H9 (cell line): ENCODE data around the gene HECTD1. TPM values are rescaled to one million over a fixed set of nuclear protein-coding genes. Genes with fewer than 3 reads are reported as not detected.
"Not testable (repeated sequence)": the region's sequence is repeated elsewhere in the genome, so short reads cannot be mapped to it uniquely, and the experiment has no call there.

Experiments
- DNase-seq: peaks from one replicate; pipeline ENCODE4 v3.0.0-alpha.2; 2017
- H2AFZ ChIP-seq: one replicate; pipeline ENCODE4 v1.6.1; 2013; ENCODE audit warnings: mild to moderate bottlenecking, low read length, control low read depth, moderate library complexity
- H2AK5ac ChIP-seq: 2 replicates; pipeline ENCODE4 v1.6.1; 2013; ENCODE audit warnings: low read length, control low read depth, mixed read lengths; ENCODE audit not compliant: insufficient read length
- H2BK120ac ChIP-seq: one replicate; pipeline ENCODE4 v1.6.1; 2013; ENCODE audit warnings: low read depth, mild to moderate bottlenecking, low read length, control low read depth, inconsistent platforms; ENCODE audit not compliant: poor library complexity, severe bottlenecking
- H2BK12ac ChIP-seq: 2 replicates; pipeline ENCODE4 v1.6.1; 2013; ENCODE audit warnings: low read length, control low read depth, mixed read lengths, low read depth; ENCODE audit not compliant: insufficient read length
- H2BK15ac ChIP-seq: 2 replicates; pipeline ENCODE4 v1.6.1; 2013; ENCODE audit warnings: low read depth, low read length, control low read depth
- H2BK20ac ChIP-seq: one replicate; pipeline ENCODE4 v1.6.1; 2013; ENCODE audit warnings: low read depth, mild to moderate bottlenecking, low read length, control low read depth, inconsistent platforms; ENCODE audit not compliant: poor library complexity, severe bottlenecking
- H2BK5ac ChIP-seq: 2 replicates; pipeline ENCODE4 v1.6.1; 2013; ENCODE audit warnings: low read length, control low read depth, mixed read lengths; ENCODE audit not compliant: insufficient read length
- H3K14ac ChIP-seq: 2 replicates; pipeline ENCODE4 v1.6.1; 2013; ENCODE audit warnings: low read length, control low read depth; ENCODE audit not compliant: insufficient read depth
- H3K18ac ChIP-seq: 2 replicates; pipeline ENCODE4 v1.6.1; 2013; ENCODE audit warnings: low read depth, mild to moderate bottlenecking, mixed read lengths, low read length, control low read depth; ENCODE audit not compliant: insufficient read length
- H3K23ac ChIP-seq: 2 replicates; pipeline ENCODE4 v1.6.1; 2013; ENCODE audit warnings: low read length, control low read depth, mixed read lengths, low read depth; ENCODE audit not compliant: insufficient read length
- H3K23me2 ChIP-seq: 2 replicates; pipeline ENCODE4 v1.6.1; 2013; ENCODE audit warnings: low read depth, mild to moderate bottlenecking, mixed read lengths, low read length, control low read depth; ENCODE audit not compliant: insufficient read length, poor library complexity, severe bottlenecking
- H3K27ac ChIP-seq: 2 replicates; pipeline ENCODE4 v1.5.1; 2013; ENCODE audit warnings: low read length, control low read depth, mixed read lengths, low read depth; ENCODE audit not compliant: insufficient read length
- H3K27me3 ChIP-seq: 2 replicates; pipeline ENCODE4 v1.6.1; 2013; ENCODE audit warnings: low read length, control low read depth, inconsistent platforms; ENCODE audit not compliant: insufficient read depth
- H3K4ac ChIP-seq: 2 replicates; pipeline ENCODE4 v1.6.1; 2013; ENCODE audit warnings: low read depth, mild to moderate bottlenecking, control low read depth, inconsistent platforms, low read length, moderate library complexity
- H3K4me1 ChIP-seq: 2 replicates; pipeline ENCODE4 v1.6.1; 2013; ENCODE audit warnings: low read length, control low read depth, inconsistent platforms; ENCODE audit not compliant: insufficient read depth
- H3K4me2 ChIP-seq: 2 replicates; pipeline ENCODE4 v1.6.1; 2013; ENCODE audit warnings: low read length, control low read depth, mixed read lengths; ENCODE audit not compliant: insufficient read length, insufficient read depth
- H3K56ac ChIP-seq: 2 replicates; pipeline ENCODE4 v1.6.1; 2013; ENCODE audit warnings: low read depth, mild to moderate bottlenecking, mixed read lengths, low read length, control low read depth; ENCODE audit not compliant: insufficient read length
- H3K79me1 ChIP-seq: 2 replicates; pipeline ENCODE4 v1.6.1; 2013; ENCODE audit warnings: low read depth, mild to moderate bottlenecking, moderate library complexity, low read length, control low read depth, inconsistent platforms; ENCODE audit not compliant: insufficient read depth, poor library complexity, severe bottlenecking
- H3K79me2 ChIP-seq: 2 replicates; pipeline ENCODE4 v1.6.1; 2013; ENCODE audit warnings: low read length, control low read depth, inconsistent platforms; ENCODE audit not compliant: insufficient read depth
- H3K9ac ChIP-seq: 2 replicates; pipeline ENCODE4 v1.6.1; 2013; ENCODE audit warnings: low read length, control low read depth, mixed read lengths; ENCODE audit not compliant: insufficient read length; ENCODE audit errors: extremely low read depth
- H3K9me3 ChIP-seq: one replicate; pipeline ENCODE4 v1.6.1; 2013; ENCODE audit warnings: low read depth, low read length, inconsistent platforms; ENCODE audit not compliant: control insufficient read depth
- H3T11ph ChIP-seq: one replicate; pipeline ENCODE4 v1.6.1; 2013; ENCODE audit warnings: mild to moderate bottlenecking, low read length, control low read depth, inconsistent platforms
- H4K20me1 ChIP-seq: one replicate; pipeline ENCODE4 v1.6.1; 2013; ENCODE audit not compliant: control insufficient read depth, insufficient read length, insufficient read depth
- H4K5ac ChIP-seq: 2 replicates; pipeline ENCODE4 v1.6.1; 2013; ENCODE audit warnings: low read depth, mild to moderate bottlenecking, mixed read lengths, low read length, control low read depth; ENCODE audit not compliant: insufficient read length
- H4K8ac ChIP-seq: replicated peaks from 2 replicates; pipeline ENCODE4 v1.6.1; 2013; ENCODE audit warnings: low read length, control low read depth, mixed read lengths, low read depth; ENCODE audit not compliant: insufficient read length
- H4K91ac ChIP-seq: 2 replicates; pipeline ENCODE4 v1.6.1; 2013; ENCODE audit warnings: low read depth, mild to moderate bottlenecking, moderate library complexity, mixed read lengths, low read length, control low read depth; ENCODE audit not compliant: insufficient read length
- H3K27ac Mint-ChIP-seq, 3 experiments: 2 replicates in 2 of 3; 3 replicates in 1 of 3; pipeline ENCODE4 v1.8.0; 2020 to 2021; ENCODE audit warnings: mixed read lengths in 3 of 3, mild to moderate bottlenecking in 1 of 3, moderate library complexity in 1 of 3
- H3K27me3 Mint-ChIP-seq: 2 replicates; pipeline ENCODE4 v1.8.0; 2021; ENCODE audit warnings: low read depth, mild to moderate bottlenecking, moderate library complexity, mixed read lengths
- H3K36me3 Mint-ChIP-seq, 3 experiments: 2 replicates in 2 of 3; 3 replicates in 1 of 3; pipeline ENCODE4 v1.8.0; 2020 to 2021; ENCODE audit warnings: low read depth in 3 of 3, mixed read lengths in 3 of 3; ENCODE audit not compliant: insufficient read depth in 1 of 3
- H3K4me1 Mint-ChIP-seq, 2 experiments: 2 replicates each; pipeline ENCODE4 v1.8.0; 2020; ENCODE audit warnings: mixed read lengths in 2 of 2
- H3K4me3 Mint-ChIP-seq, 2 experiments: 2 replicates in 1 of 2; 3 replicates in 1 of 2; pipeline ENCODE4 v1.8.0; 2020 to 2021; ENCODE audit warnings: mild to moderate bottlenecking in 2 of 2, mixed read lengths in 2 of 2, moderate library complexity in 1 of 2
- H3K9me3 Mint-ChIP-seq, 2 experiments: 2 replicates in 1 of 2; 3 replicates in 1 of 2; pipeline ENCODE4 v1.8.0; 2020; ENCODE audit warnings: mild to moderate bottlenecking in 2 of 2, mixed read lengths in 2 of 2, moderate library complexity in 1 of 2
- CTCF ChIP-seq: fragments of 200-600 bp; sonication (generic); conservative IDR thresholded peaks from 3 replicates; pipeline ENCODE4 v1.8.0; 2021; ENCODE audit warnings: antibody characterized with exemption, mild to moderate bottlenecking
- WGBS: extraction: QIAGEN DNeasy Blood & Tissue Kit; methylation state at CpG from one replicate; pipeline ENCODE4 v1.1.7; 2013; ENCODE audit warnings: missing lambda C conversion rate, low lambda C conversion rate, mixed read lengths; ENCODE audit not compliant: insufficient read length; ENCODE audit errors: extremely low coverage; 5-methylcytosine and 5-hydroxymethylcytosine counted together
- total RNA-seq: library from RNA; stranded (reverse); gene quantifications from 2 replicates; pipeline ENCODE4 v1.2.1, GENCODE V29; 2021

The HECTD1 gene
- total RNA-seq, 1 experiment from 2014 or later = 135 TPM

GRCh38 chr14:31057035-31057434 is 150.6 kb downstream of the HECTD1 start:
- H3K79me1 ChIP-seq = no peaks in the 10 kb centered on the region
- no peak overlapping the region for H3K14ac ChIP-seq
- no peak overlapping the region for H4K8ac ChIP-seq
- no peak overlapping the region for H4K5ac ChIP-seq
- no peak overlapping the region for H2BK20ac ChIP-seq
- Mint-ChIP-seq H3K27ac (no peak overlapping the region; a peak in 1 of 7 replicates), H3K9me3 (no peaks in the 10 kb centered on the region), H3K4me1 (peaks cover 18 to 19% of the 10 kb centered on the region in 2 experiments), H3K36me3 (no peaks in the 10 kb centered on the region), H3K27me3 (no peaks in the 10 kb centered on the region), H3K4me3 (no peak overlapping the region)
- H2AFZ ChIP-seq = no peak overlapping the region
- H3K4me1 ChIP-seq = peaks cover 3% of the 10 kb centered on the region; the same call in 1 of the 2 replicates
- H3K9me3 ChIP-seq = no peaks in the 10 kb centered on the region
- H3T11ph ChIP-seq = no peak overlapping the region
- no peak for DNase-seq
- no peak overlapping the region for H3K4ac ChIP-seq
- no peak for TF ChIP-seq CTCF
- H3K23ac ChIP-seq = no peak overlapping the region
- no peak overlapping the region for H3K18ac ChIP-seq
- no peak overlapping the region for H3K56ac ChIP-seq
- H2BK120ac ChIP-seq = no peak overlapping the region
- H2AK5ac ChIP-seq = no peak overlapping the region
- no peak overlapping the region for H2BK15ac ChIP-seq
- no peak overlapping the region for H2BK5ac ChIP-seq
- H3K27ac ChIP-seq = no peak overlapping the region
- no CpG with 5 or more reads among the region's 1 CpG for WGBS
- H3K4me2 ChIP-seq = no peak overlapping the region
- no peaks in the 10 kb centered on the region for H4K20me1 ChIP-seq
- H3K23me2 ChIP-seq = no peaks in the 10 kb centered on the region
- H4K91ac ChIP-seq = no peak overlapping the region
- no peak overlapping the region for H3K9ac ChIP-seq
- H3K79me2 ChIP-seq = no peaks in the 10 kb centered on the region
- no peak overlapping the region for H2BK12ac ChIP-seq
- H3K27me3 ChIP-seq = no peaks in the 10 kb centered on the region

DNA sequence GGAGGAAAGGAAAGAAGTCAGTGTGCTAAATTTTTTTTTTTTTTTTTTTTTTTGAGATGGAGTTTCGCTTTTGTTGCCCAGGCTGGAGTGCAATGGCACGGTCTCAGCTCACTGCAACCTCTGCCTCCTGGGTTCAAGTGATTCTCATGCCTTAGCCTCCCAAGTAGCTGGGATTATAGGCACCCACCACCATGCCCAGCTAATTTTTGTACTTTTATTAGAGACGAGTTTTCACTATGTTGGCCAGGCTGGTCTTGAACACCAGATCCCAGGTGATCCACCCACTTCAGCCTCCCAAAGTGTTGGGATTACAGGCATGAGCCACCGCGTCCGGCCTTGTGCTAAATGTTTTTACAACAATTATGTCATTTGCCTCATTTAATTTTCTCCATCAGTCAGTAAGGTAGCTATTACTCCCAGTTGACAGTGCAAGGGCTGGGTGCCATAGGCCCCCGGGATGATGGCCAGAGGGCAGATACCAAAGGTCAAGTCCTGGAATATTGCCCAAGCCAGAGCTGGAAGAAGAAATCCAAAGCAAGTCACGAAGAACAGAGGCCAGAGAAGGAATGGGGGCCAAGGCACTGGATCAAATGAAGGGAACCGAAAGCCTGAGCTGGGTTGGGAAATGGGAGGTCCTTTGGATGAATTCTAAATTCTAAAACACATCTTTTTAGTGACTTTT is 154.5 kb downstream of the HECTD1 start:
- H3K9ac ChIP-seq, H3K4me1 ChIP-seq, H3K23me2 ChIP-seq, DNase-seq, H2AK5ac ChIP-seq, H3K56ac ChIP-seq, H4K8ac ChIP-seq, H4K5ac ChIP-seq, H3K27me3 ChIP-seq, H3T11ph ChIP-seq, H3K27me3 Mint-ChIP-seq, H4K91ac ChIP-seq, H2BK120ac ChIP-seq, H3K36me3 Mint-ChIP-seq, H3K18ac ChIP-seq, H2BK12ac ChIP-seq, H2AFZ ChIP-seq, H2BK15ac ChIP-seq, H3K4ac ChIP-seq, H3K27ac ChIP-seq, H3K23ac ChIP-seq, H3K4me1 Mint-ChIP-seq, H2BK20ac ChIP-seq, H2BK5ac ChIP-seq, H4K20me1 ChIP-seq, H3K4me3 Mint-ChIP-seq, H3K9me3 Mint-ChIP-seq, H3K14ac ChIP-seq, H3K79me1 ChIP-seq, H3K4me2 ChIP-seq, H3K9me3 ChIP-seq, H3K79me2 ChIP-seq: not testable (repeated sequence)
- peak overlapping the region in 1 of 3 experiments; percentile 68; a peak in 1 of 7 replicates for H3K27ac Mint-ChIP-seq
- no CpG with 5 or more reads among the region's 9 CpGs for WGBS
